CD4-positive, alpha-beta T cell (primary cell): ENCODE results near the gene ENDOU. TPM values are rescaled to one million over a fixed set of nuclear protein-coding genes. Genes with fewer than 3 reads are reported as not detected.

Experiments
- ATAC-seq: fragments of 200-7000 bp; cut with Tn5 transposase; one replicate; pipeline ENCODE4 v1.10.0; 2022; ENCODE audit warnings: mild to moderate bottlenecking; ENCODE audit not compliant: poor library complexity
- CTCF ChIA-PET: fragments of 350-600 bp; sonication (Branson Sonifier 250); formaldehyde crosslinking; loops from one replicate; lab custom pipeline; 2021; ENCODE audit warnings: antibody characterized with exemption, inconsistent platforms; lab: Charles Lee
- POLR2A ChIA-PET: fragments of 350-600 bp; sonication (Branson Sonifier 250); formaldehyde crosslinking; loops from one replicate; lab custom pipeline; 2021; ENCODE audit warnings: antibody characterized with exemption, inconsistent platforms; lab: Charles Lee
- DNase-seq, 14 experiments: peaks; one replicate each; pipeline ENCODE4 v3.0.0-alpha.2; 2013 to 2020; ENCODE audit warnings: mixed read lengths in 2 of 14
- H3K27ac ChIP-seq, 2 donors: one replicate each; pipeline versions ENCODE4 v1.5.1 to v1.7.0; 2013; ENCODE audit warnings: low read length in 2 of 2, low read depth in 1 of 2, mild to moderate bottlenecking in 1 of 2
- H3K27me3 ChIP-seq, 2 experiments: 1 replicate in 1 of 2; 2 replicates in 1 of 2; pipeline versions ENCODE4 v1.6.1 to v1.7.0; 2013; ENCODE audit warnings: low read length in 2 of 2, control low read depth in 1 of 2, mild to moderate bottlenecking in 1 of 2, moderate library complexity in 1 of 2; ENCODE audit not compliant: insufficient read depth in 2 of 2, control insufficient read depth in 1 of 2
- H3K36me3 ChIP-seq: one replicate; pipeline ENCODE4 v1.6.1; 2013; ENCODE audit warnings: low read length, control low read depth; ENCODE audit not compliant: insufficient read depth
- H3K4me1 ChIP-seq: one replicate; pipeline ENCODE4 v1.6.1; 2013; ENCODE audit warnings: low read length, control low read depth; ENCODE audit not compliant: insufficient read depth
- H3K4me3 ChIP-seq: one replicate; pipeline ENCODE4 v1.5.1; 2013; ENCODE audit warnings: mild to moderate bottlenecking, low read length, moderate library complexity
- H3K9me3 ChIP-seq, 2 experiments: 1 replicate in 1 of 2; 2 replicates in 1 of 2; pipeline versions ENCODE4 v1.6.1 to v1.7.0; 2013; ENCODE audit warnings: low read length in 2 of 2, mild to moderate bottlenecking in 2 of 2, control low read depth in 1 of 2, moderate library complexity in 1 of 2; ENCODE audit not compliant: control insufficient read depth in 1 of 2, insufficient read depth in 1 of 2
- H3K27ac Mint-ChIP-seq: one replicate; pipeline ENCODE4 v1.8.0; 2020; ENCODE audit warnings: mixed read lengths
- H3K27me3 Mint-ChIP-seq: one replicate; pipeline ENCODE4 v1.8.0; 2021; ENCODE audit warnings: mixed read lengths
- H3K36me3 Mint-ChIP-seq: one replicate; pipeline ENCODE4 v1.8.0; 2021; ENCODE audit warnings: low read depth, mixed read lengths
- H3K4me1 Mint-ChIP-seq: one replicate; pipeline ENCODE4 v1.8.0; 2021; ENCODE audit warnings: low read depth, mixed read lengths
- H3K4me3 Mint-ChIP-seq: one replicate; pipeline ENCODE4 v1.8.0; 2020; ENCODE audit warnings: mild to moderate bottlenecking, mixed read lengths
- H3K9me3 Mint-ChIP-seq: one replicate; pipeline ENCODE4 v1.8.0; 2020; ENCODE audit warnings: mixed read lengths
- intact Hi-C, 2 experiments: fragments of 100-400 bp; cut with DNase I in 1 of 2; cut with micrococcal nuclease in 1 of 2; formaldehyde crosslinking; loops; one replicate each; pipeline versions ENCODE4 v1.15.1 to v1.9.0; 2023 to 2025; cut with DNase I, micrococcal nuclease
- total RNA-seq, 174 experiments: library from RNA in 2 of 174; stranded (reverse) in 2 of 174; gene quantifications; one replicate each; pipeline ENCODE4 v1.2.3 and lab custom pipeline; 2021 to 2026
- TF ChIP-seq, protein P1 (sequence below): fragments of 200-600 bp; IDR thresholded peaks from one replicate; pipeline ENCODE4 v1.8.0; 2022; ENCODE audit warnings: antibody characterized with exemption, mild to moderate bottlenecking

ENDOU gene
- total RNA-seq, 2 experiments from 2014 or later: not detected

DNA sequence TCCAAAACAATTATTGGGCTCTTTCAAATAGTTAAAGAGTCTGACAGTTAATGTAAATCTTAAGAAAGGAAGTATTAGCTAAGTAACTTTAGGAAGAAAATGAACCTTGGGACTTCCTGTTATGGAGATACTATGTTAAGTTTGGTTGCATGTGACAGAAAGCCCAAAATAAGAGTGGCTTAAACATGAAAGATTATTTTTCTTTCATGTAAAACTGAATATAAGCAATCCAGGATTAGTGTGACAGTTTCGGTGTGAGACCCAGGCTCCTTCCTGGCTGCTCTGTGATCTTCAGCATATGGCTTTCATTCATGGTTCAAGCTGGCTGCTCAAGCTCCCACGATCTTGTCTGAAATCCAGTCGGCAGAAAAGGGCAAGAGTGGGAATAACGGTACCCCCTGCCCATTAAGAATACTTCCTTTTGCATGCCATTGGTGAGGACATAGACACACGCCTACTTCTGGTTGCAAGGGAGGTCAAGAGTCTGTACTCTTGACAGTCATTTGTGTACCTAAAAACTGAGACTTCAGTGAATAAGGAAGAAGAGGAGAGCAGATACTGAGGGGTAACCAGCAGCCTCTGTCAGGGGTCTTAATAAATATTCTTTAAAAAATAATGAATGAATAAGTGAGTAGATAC is 17.3 kb downstream of the ENDOU start:
- H3K4me1 ChIP-seq: peaks cover 37% of the 10 kb centered on the region
- no peak overlapping the region for H3K4me3 ChIP-seq
- H3K36me3 Mint-ChIP-seq: peaks cover 29% of the 10 kb centered on the region
- intact Hi-C loops: loop anchor here in 1 of 2 experiments (5.0 kb wide), 1 partner anchor 1716 kb away; the partner anchor contains the start of gene SCAF11
- H3K27me3 Mint-ChIP-seq: no peaks in the 10 kb centered on the region
- H3K9me3 Mint-ChIP-seq: no peaks in the 10 kb centered on the region
- ATAC-seq (no peak), DNase-seq (peak in 3 of 14 experiments; percentile 24 to 36 (median 30))
- peak overlapping the region; percentile 87 for H3K4me3 Mint-ChIP-seq
- CTCF ChIA-PET: interaction anchor here (0.9 to 2.4 kb wide), 2 partner anchors 130 to 687 kb away, joined by 3 to 7 read pairs; no protein-coding TSS in a partner anchor
- H3K27ac Mint-ChIP-seq: peak overlapping the region; percentile 94
- TF ChIP-seq, protein P1, sequence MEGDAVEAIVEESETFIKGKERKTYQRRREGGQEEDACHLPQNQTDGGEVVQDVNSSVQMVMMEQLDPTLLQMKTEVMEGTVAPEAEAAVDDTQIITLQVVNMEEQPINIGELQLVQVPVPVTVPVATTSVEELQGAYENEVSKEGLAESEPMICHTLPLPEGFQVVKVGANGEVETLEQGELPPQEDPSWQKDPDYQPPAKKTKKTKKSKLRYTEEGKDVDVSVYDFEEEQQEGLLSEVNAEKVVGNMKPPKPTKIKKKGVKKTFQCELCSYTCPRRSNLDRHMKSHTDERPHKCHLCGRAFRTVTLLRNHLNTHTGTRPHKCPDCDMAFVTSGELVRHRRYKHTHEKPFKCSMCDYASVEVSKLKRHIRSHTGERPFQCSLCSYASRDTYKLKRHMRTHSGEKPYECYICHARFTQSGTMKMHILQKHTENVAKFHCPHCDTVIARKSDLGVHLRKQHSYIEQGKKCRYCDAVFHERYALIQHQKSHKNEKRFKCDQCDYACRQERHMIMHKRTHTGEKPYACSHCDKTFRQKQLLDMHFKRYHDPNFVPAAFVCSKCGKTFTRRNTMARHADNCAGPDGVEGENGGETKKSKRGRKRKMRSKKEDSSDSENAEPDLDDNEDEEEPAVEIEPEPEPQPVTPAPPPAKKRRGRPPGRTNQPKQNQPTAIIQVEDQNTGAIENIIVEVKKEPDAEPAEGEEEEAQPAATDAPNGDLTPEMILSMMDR: no peak
- peak overlapping the region in 1 of 2 donors; percentile 37 for H3K27ac ChIP-seq
- H3K36me3 ChIP-seq: no peaks in the 10 kb centered on the region
- no peaks in the 10 kb centered on the region for H3K27me3 ChIP-seq
- peaks cover 64% of the 10 kb centered on the region for H3K4me1 Mint-ChIP-seq
- POLR2A ChIA-PET: interaction anchor here (1.4 to 1.9 kb wide), 4 partner anchors 10 to 491 kb away, joined by 4 to 6 read pairs (median 5); no protein-coding TSS in a partner anchor
- H3K9me3 ChIP-seq: no peaks in the 10 kb centered on the region

GRCh38 chr12:47707355-47707754 is 17.9 kb downstream of the ENDOU start:
- no peak overlapping the region for H3K4me3 ChIP-seq

More at GRCh38 chr12:47707355-47707754, 17.9 kb downstream of the ENDOU start:
- Mint-ChIP-seq H3K27me3 (no peaks in the 10 kb centered on the region), H3K27ac (peak overlapping the region; percentile 94), H3K4me1 (peaks cover 64% of the 10 kb centered on the region), H3K36me3 (peaks cover 33% of the 10 kb centered on the region), H3K4me3 (peak overlapping the region; percentile 87), H3K9me3 (no peaks in the 10 kb centered on the region)
- no peaks in the 10 kb centered on the region for H3K9me3 ChIP-seq
- H3K4me1 ChIP-seq: peaks cover 37% of the 10 kb centered on the region
- intact Hi-C loops: loop anchor here in 1 of 2 experiments (5.0 kb wide), 1 partner anchor 1715 kb away; the partner anchor contains the start of gene SCAF11
- no peaks in the 10 kb centered on the region for H3K27me3 ChIP-seq
- TF ChIP-seq, protein P1: no peak
- no peak for ATAC-seq
- no peaks in the 10 kb centered on the region for H3K36me3 ChIP-seq
- POLR2A ChIA-PET: interaction anchor here (1.4 to 1.9 kb wide), 4 partner anchors 11 to 492 kb away, joined by 4 to 6 read pairs (median 5); no protein-coding TSS in a partner anchor
- H3K27ac ChIP-seq: peak overlapping the region in 1 of 2 donors; percentile 81
- DNase-seq: no peak
- CTCF ChIA-PET: interaction anchor here (0.9 to 2.4 kb wide), 2 partner anchors 130 to 686 kb away, joined by 3 to 7 read pairs; no protein-coding TSS in a partner anchor
